ENCODE results near the gene FAM53B. TPM values are rescaled to one million over a fixed set of nuclear protein-coding genes. Genes with fewer than 3 reads are reported as not detected.
A peak's percentile ranks its signal among the peaks of the same experiment; 100 is the strongest.

FAM53B gene
- total RNA-seq, 6 experiments from 2014 or later, result 4.4 to 10.8 (median 4.8) TPM

DNA sequence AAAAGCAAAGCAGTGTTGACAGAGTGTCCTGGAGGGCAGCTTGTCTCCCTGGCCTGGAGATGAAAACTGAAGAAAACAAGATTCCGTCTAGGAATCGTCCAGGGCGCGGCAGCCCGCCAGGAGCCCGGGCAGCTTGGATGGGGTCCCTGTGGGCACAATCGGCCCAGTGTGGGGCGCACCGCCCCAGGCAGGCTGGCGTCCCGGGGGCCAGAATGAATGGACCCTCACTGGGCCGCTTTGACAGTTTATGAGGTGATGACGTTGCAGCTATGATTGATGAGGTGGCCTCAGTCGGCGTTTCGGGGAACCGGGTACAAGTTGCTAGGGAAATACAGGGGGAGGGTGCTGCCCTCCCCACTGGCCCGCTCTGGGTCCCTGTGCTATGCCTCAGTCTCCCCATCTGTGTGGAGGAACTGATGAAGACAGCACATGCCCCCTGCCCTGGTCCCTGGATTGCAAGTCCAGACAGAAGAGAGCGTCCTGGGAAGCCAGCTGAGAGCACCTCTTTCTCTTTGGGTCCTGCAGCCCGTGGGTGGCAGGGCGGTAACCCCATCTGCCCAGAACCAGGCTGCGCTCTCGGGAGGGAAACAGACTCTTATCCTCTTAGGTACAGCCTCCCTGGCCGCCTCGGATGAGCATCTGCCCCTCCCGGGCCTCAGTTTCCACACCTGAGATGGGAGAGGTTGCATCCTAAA is 151.3 kb downstream of the FAM53B start:
- intact Hi-C loops (cut with DNase I), result no loop called here

GRCh38 chr10:124592101-124592500 is 152.1 kb downstream of the FAM53B start:
- ATAC-seq (no peak), DNase-seq (peak in 1 of 3 donors; percentile 36)
- Histone ChIP-seq H3K9me3 (no peaks in the 10 kb centered on the region), H3K36me3 (no peaks in the 10 kb centered on the region), H3K27ac (no peak overlapping the region), H3K27me3 (no peaks in the 10 kb centered on the region), H3K4me3 (no peak overlapping the region), H3K4me1 (peaks cover 0 to 2% (median 0%) of the 10 kb centered on the region in 4 donors)
- 88% methylated on average over 2 of the region's 7 CpGs for WGBS (ENCODE audit: insufficient coverage, low coverage, low lambda C conversion rate, missing lambda C conversion rate)
- intact Hi-C loops (cut with DNase I), result no loop called here
- TF ChIP-seq POLR2A (IDR thresholded peaks at IDR 0.05) (no peak), CTCF (IDR thresholded peaks at IDR 0.05) (no peak)

More for the DNA sequence above, 151.3 kb downstream of the FAM53B start:
- no peak overlapping the region for H3K4me3 ChIP-seq
- no peaks in the 10 kb centered on the region for H3K9me3 ChIP-seq
- no CpG with 5 or more reads among the region's 26 CpGs for WGBS (ENCODE audit: insufficient coverage, low coverage, low lambda C conversion rate, missing lambda C conversion rate)
- TF ChIP-seq POLR2A (IDR thresholded peaks at IDR 0.05) (no peak), CTCF (IDR thresholded peaks at IDR 0.05) (no peak)
- H3K27ac ChIP-seq, result no peak overlapping the region
- ATAC-seq (no peak), DNase-seq (peak in 2 of 3 donors; percentile 6 to 43)
- H3K36me3 ChIP-seq, result no peaks in the 10 kb centered on the region
- H3K4me1 ChIP-seq, result peaks cover 0 to 5% (median 0%) of the 10 kb centered on the region in 4 donors
- no peaks in the 10 kb centered on the region for H3K27me3 ChIP-seq

DNA sequence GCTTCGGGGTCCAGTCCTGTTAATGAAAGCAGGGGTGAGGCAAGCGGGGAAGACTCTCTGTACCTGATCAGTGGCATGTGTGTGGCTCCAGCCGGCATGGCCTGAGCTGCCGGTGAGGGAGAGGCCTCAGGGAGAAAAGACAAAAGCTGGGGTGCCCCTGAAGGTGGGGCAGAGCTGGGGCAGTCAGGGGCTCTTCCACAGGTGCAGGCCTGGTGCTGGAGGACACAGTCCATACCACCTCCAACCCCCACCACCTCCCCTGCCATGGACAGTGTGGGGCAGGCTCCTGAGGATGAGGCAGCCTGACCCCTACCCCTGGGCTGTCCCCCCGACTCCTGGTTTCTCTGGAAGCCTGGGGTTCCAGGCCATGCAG is 153.1 kb downstream of the FAM53B start:
- no CpG with 5 or more reads among the region's 5 CpGs for whole genome bisulfite sequencing (ENCODE audit: insufficient coverage, low coverage, low lambda C conversion rate, missing lambda C conversion rate)
- no peaks in the 10 kb centered on the region for H3K4me1 ChIP-seq
- H3K36me3 ChIP-seq, result no peaks in the 10 kb centered on the region
- H3K9me3 ChIP-seq, result no peaks in the 10 kb centered on the region
- no peak for TF ChIP-seq POLR2A (IDR thresholded peaks at IDR 0.05)
- no peak for TF ChIP-seq CTCF (IDR thresholded peaks at IDR 0.05)
- no peaks in the 10 kb centered on the region for H3K27me3 ChIP-seq
- no peak overlapping the region for H3K4me3 ChIP-seq
- DNase-seq, result peak in 1 of 3 donors; percentile 5
- H3K27ac ChIP-seq, result no peak overlapping the region
- intact Hi-C loops (cut with DNase I), result no loop called here
- no peak for ATAC-seq

- peak in 2 of 3 donors; percentile 11 to 49 for DNase-seq
- 100% methylated on average over 3 of the region's 23 CpGs for WGBS (ENCODE audit: insufficient coverage, low coverage, low lambda C conversion rate, missing lambda C conversion rate)
- Histone ChIP-seq H3K4me3 (no peak overlapping the region), H3K9me3 (no peaks in the 10 kb centered on the region), H3K27me3 (no peaks in the 10 kb centered on the region), H3K27ac (no peak overlapping the region), H3K36me3 (no peaks in the 10 kb centered on the region), H3K4me1 (no peaks in the 10 kb centered on the region)
- no peak for TF ChIP-seq CTCF (IDR thresholded peaks at IDR 0.05)
- TF ChIP-seq POLR2A (IDR thresholded peaks at IDR 0.05), result no peak
- ATAC-seq, result no peak
- intact Hi-C loops (cut with DNase I), result no loop called here
Observed at GRCh38 chr10:124590216-124591122, 153.7 kb downstream of the FAM53B start.
